Right cardiac atrium (tissue), 5 donors: ENCODE measurements around the gene PEAR1. TPM values are rescaled to one million over a fixed set of nuclear protein-coding genes. Genes with fewer than 3 reads are reported as not detected.

Experiments used
- ATAC-seq, 2 donors: fragments of 200-7000 bp; cut with Tn5 transposase; one replicate each; pipeline versions ENCODE4 v1.8.0 to v1.9.1; 2020; ENCODE audit warnings: moderate library complexity in 2 of 2, mild to moderate bottlenecking in 1 of 2
- DNase-seq, 3 donors: peaks; one replicate each; pipeline ENCODE4 v3.0.0-alpha.2; 2020
- H3K27ac ChIP-seq: one replicate; pipeline ENCODE4 v1.5.1; 2013; ENCODE audit warnings: mild to moderate bottlenecking, low read length, control low read depth, moderate library complexity
- H3K27me3 ChIP-seq: one replicate; pipeline ENCODE4 v1.6.1; 2013; ENCODE audit not compliant: control insufficient read depth, insufficient read depth
- H3K4me1 ChIP-seq: one replicate; pipeline ENCODE4 v1.6.1; 2013; ENCODE audit warnings: low read length; ENCODE audit not compliant: control insufficient read depth, insufficient read depth
- H3K4me3 ChIP-seq: one replicate; pipeline ENCODE4 v1.5.1; 2013; ENCODE audit warnings: low read length, control low read depth
- H3K9me3 ChIP-seq: one replicate; pipeline ENCODE4 v1.6.1; 2013; ENCODE audit warnings: low read length; ENCODE audit not compliant: control insufficient read depth
- WGBS: extraction: QIAGEN DNeasy Blood & Tissue Kit; methylation state at CpG from one replicate; pipeline ENCODE4 v1.1.7; 2013; 5-methylcytosine and 5-hydroxymethylcytosine counted together
- intact Hi-C, 4 donors: fragments of 100-400 bp; cut with DNase I; formaldehyde crosslinking; loops; one replicate each; pipeline versions ENCODE4 v1.11.0 to v1.14.0; 2022 to 2023
- long read RNA-seq, 4 donors: library from polyadenylated mRNA; unstranded; transcript quantifications; one replicate each; pipeline ENCODE4 v2.0.0, GENCODE V29; 2020 to 2021
- polyA plus RNA-seq: library from polyadenylated mRNA; stranded (reverse); fragments of 200-250 nt; gene quantifications from one replicate; pipeline ENCODE4 v1.2.3, GENCODE V29; 2013
- total RNA-seq, 4 donors: library from RNA; stranded (reverse); fragmentation: NEBNext Ultra II Directional; extraction: Animal tissue kit (Norgen Biotek cat#: 25700); gene quantifications; one replicate each; pipeline ENCODE4 v1.2.1, GENCODE V29; 2021
- donor health status: healthy with polysubstance abuse.
- donor health status: DM: no; HTN: yes; CAD: no.
- donor health status: DM: no; HTN: no; CAD: no.
- donor health status: DM: no; HTN: yes; CAD: no; lungs with severe emphysema.
- donor health status: DM: yes; HTN: yes; CAD: no.

The PEAR1 gene, protein sequence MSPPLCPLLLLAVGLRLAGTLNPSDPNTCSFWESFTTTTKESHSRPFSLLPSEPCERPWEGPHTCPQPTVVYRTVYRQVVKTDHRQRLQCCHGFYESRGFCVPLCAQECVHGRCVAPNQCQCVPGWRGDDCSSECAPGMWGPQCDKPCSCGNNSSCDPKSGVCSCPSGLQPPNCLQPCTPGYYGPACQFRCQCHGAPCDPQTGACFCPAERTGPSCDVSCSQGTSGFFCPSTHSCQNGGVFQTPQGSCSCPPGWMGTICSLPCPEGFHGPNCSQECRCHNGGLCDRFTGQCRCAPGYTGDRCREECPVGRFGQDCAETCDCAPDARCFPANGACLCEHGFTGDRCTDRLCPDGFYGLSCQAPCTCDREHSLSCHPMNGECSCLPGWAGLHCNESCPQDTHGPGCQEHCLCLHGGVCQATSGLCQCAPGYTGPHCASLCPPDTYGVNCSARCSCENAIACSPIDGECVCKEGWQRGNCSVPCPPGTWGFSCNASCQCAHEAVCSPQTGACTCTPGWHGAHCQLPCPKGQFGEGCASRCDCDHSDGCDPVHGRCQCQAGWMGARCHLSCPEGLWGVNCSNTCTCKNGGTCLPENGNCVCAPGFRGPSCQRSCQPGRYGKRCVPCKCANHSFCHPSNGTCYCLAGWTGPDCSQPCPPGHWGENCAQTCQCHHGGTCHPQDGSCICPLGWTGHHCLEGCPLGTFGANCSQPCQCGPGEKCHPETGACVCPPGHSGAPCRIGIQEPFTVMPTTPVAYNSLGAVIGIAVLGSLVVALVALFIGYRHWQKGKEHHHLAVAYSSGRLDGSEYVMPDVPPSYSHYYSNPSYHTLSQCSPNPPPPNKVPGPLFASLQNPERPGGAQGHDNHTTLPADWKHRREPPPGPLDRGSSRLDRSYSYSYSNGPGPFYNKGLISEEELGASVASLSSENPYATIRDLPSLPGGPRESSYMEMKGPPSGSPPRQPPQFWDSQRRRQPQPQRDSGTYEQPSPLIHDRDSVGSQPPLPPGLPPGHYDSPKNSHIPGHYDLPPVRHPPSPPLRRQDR
- 10 to 100 TPM in 1 of 4 donors, 1 to 10 TPM in 3; 6.6 to 10.3 (median 8.5) TPM for total RNA-seq
- polyA plus RNA-seq, result 6.9 TPM
- long read RNA-seq, donor 1, partial matches to known transcripts, result 7 of 10 reads
- long read RNA-seq, donor 1, other reads (novel, unspliced or antisense), result 2 of 10 reads
- long read RNA-seq, donor 2, full-length matches to known transcripts, result 1 of 5 reads
- long read RNA-seq, donor 2, partial matches to known transcripts, result 2 of 5 reads
- long read RNA-seq, donor 2, other reads (novel, unspliced or antisense), result 2 of 5 reads
- long read RNA-seq, donor 3, full-length matches to known transcripts, result 1 of 8 reads
- long read RNA-seq, donor 3, partial matches to known transcripts, result 5 of 8 reads
- long read RNA-seq, donor 3, other reads (novel, unspliced or antisense), result 2 of 8 reads
- long read RNA-seq, donor 4, full-length matches to known transcripts, result 1 of 5 reads
- long read RNA-seq, donor 4, partial matches to known transcripts, result 2 of 5 reads
- long read RNA-seq, donor 4, other reads (novel, unspliced or antisense), result 2 of 5 reads

DNA sequence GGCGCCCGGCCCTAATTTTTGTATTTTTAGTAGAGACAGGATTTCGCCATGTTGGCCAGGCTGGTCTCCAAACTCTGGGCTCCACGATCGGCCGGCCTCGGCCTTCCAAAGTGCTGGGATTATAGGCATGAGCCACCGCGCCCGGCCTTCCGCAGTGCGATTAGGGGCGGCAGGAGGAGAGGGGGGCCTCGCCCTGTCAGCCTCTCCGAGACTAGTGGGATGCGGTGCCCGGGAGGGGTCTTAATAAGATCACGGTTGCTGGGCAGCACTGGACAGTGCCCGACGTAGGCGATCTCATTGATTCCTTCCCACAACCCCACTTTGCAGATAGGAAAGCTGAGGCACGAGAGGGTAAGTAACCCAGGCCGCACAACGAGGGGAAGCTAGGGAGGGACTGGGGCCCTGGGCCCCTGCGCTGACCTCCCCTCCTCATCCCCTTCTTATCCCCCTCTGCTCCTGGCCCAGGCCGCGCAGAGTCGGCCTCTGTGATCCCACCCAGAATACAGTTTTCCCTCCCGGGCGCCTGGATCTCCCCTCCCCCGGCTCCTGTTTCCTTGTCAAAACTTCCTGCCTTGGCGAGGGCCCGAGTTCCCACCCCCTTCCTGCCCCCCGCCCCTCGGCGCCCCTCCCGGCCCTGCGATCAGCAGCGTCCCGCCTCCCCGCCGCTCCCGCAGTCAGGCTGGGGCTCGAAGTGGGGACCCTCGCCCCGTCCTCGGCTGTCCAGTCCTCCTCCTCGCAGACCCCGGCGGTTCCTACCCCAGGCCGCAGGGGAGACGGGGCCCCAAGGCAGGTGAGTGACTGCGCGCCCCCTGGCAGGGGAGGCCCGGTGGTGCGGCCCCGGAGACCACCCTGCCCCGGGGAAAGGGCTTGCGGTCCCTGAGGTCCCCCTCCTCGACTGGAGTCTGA, at the start of gene PEAR1:
Gene PEAR1, plus strand, starts transcription at position 671 of the 906 bp plus-strand sequence. CDS start 10,209 bp downstream, outside the sequence.
- H3K4me1 ChIP-seq, result no peaks in the 10 kb centered on the region
- peak within 1 kb of the TSS; percentile 47 for H3K4me3 ChIP-seq
- peak; percentile 42 to 65 for ATAC-seq
- H3K9me3 ChIP-seq, result no peaks in the 10 kb centered on the region
- DNase-seq, result peak; percentile 81 to 91 (median 90)
- no peaks in the 10 kb centered on the region for H3K27me3 ChIP-seq
- WGBS, result 7% methylated on average over 59 of the region's 60 CpGs
- intact Hi-C loops, result loop anchor here in 2 of 4 donors (2.0 to 5.0 kb wide), 2 partner anchors 26 to 34 kb away; no protein-coding TSS in a partner anchor
- peak within 1 kb of the TSS; percentile 89 for H3K27ac ChIP-seq

DNA sequence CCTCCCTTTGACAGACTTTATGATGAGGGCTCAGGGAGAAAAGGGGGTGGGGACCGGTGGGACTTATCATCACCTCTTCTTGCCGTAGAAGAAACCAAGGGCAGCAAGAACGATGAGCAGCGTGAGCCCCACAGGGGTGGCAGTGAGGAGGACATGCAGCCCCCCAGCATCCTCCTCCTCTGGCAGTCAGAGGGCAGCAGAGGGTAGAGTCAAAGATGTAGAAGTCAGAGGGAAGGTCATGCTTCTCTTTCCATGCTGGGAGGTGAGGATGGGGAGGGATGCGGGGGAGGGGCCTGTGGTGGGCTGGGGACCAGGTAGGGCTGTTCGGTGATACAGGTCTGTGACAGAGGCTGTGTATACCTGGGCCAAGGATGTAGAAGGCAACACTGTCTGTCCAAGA, 49.4 kb upstream of the PEAR1 start:
- H3K4me3 ChIP-seq, result no peak overlapping the region
- intact Hi-C loops, result no loop called here

DNA sequence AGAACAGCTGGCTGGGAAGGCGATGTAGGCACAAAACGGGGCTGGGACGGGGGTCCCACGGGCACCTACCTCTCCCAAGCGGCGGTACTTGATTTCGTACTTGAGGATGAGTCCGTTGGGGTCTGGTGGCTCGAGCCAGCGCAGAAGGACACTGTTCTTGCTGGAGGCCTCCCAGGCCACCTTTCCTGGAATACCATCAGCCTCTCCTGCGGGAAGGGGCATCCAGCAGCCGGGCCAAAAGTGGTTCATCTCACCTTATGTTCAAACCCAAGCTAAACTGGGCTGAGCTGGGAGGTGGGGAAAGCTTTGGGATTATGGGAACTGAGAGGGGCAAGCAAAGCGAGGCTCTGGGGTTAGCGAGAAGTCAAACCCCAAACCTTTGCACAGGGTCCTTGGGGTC, 48.9 kb upstream of the PEAR1 start:
- H3K4me1 ChIP-seq, result no peaks in the 10 kb centered on the region
- H3K4me3 ChIP-seq, result no peak overlapping the region
- DNase-seq (no peak), ATAC-seq (no peak)
- H3K9me3 ChIP-seq, result no peaks in the 10 kb centered on the region
- H3K27me3 ChIP-seq, result no peaks in the 10 kb centered on the region
- no peak overlapping the region for H3K27ac ChIP-seq
- intact Hi-C loops, result no loop called here
- 28% methylated on average over 14 of the region's 14 CpGs for WGBS

More for the DNA sequence above, 49.4 kb upstream of the PEAR1 start:
- H3K4me1 ChIP-seq, result no peaks in the 10 kb centered on the region
- no peaks in the 10 kb centered on the region for H3K27me3 ChIP-seq
- WGBS, result 40% methylated on average over 6 of the region's 6 CpGs
- H3K27ac ChIP-seq, result no peak overlapping the region
- no peaks in the 10 kb centered on the region for H3K9me3 ChIP-seq
- DNase-seq, result no peak
- ATAC-seq, result no peak

DNA sequence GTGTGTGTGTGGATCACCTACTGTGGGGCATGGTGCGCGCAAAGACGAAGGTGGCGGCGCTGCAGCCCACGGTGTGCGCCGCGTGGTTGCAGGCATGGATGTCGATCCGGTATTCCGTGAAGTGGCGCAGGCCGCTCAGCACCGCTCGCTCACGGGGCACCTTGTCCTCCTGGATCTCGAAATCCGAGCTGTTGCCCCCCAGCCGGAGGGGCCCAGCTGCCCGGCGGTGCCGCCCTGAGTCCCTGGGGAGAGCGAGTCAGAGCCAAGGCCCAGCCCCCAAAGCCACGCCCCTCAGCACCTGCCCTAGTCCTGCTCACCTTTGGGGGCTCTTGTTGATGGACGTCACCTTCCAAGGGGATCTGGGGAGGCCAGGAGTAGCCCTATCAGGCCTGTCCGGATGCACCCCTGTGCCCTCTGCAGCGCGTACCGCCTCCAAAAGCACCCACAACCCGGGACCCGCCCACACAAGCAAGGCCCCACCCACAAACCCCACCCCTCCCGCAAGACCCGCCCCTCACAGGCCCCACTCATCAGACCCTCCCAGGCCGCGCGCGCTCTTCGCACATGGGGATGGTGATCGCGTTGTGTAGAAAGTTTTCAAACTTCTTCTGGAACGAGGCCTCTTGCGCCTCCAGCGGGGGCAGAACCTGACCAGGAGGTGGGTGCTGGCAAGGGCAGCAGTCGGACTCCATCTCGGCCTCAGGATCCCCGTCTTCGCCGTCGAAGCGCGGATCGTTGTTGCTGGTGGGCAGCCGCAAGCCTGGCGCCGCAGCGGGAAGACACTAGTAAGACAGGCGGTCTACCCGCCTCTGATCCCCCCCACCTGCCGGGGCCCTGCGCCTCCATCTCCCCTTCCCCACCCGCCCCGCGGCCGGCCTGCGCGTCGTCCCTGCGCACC, 48.2 kb upstream of the PEAR1 start:
- Histone ChIP-seq H3K9me3 (no peaks in the 10 kb centered on the region), H3K4me1 (no peaks in the 10 kb centered on the region), H3K27me3 (no peaks in the 10 kb centered on the region), H3K27ac (no peak overlapping the region), H3K4me3 (no peak overlapping the region)
- ATAC-seq, result peak in 1 of 2 donors; percentile 14
- 9% methylated on average over 69 of the region's 69 CpGs for WGBS
- intact Hi-C loops, result no loop called here
- peak in 2 of 3 donors; percentile 55 to 61 for DNase-seq

DNA sequence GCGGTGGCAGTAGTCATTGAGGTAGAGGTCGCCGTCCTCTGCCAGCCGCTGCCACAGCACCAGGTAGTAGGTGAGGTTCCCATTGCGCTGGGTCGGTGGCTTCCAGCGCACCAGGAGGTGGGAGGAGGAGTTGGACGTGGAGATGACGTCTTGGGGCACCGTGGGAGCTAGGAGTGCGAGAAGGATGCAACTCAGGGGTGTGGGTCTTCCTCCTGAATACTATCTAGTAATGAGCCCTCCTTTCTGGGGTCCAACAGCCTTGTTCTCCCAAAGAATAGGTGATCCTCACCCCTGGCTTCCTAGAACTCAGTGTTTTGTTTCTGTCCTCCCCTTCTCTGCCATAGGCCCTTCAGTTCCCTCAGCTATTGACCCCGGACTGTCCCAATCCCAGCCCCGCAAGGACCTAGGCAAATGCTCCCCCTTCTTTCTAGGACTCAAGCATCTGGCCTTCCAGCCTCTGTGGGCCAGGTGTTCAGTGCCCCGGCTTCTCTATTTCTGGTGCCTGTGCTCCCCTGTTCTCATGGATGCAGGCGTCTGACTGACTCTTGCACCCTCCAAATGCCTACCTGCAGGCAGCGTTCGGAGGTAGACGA, 47.5 kb upstream of the PEAR1 start:
- DNase-seq, result no peak
- H3K27ac ChIP-seq, result no peak overlapping the region
- H3K9me3 ChIP-seq, result no peaks in the 10 kb centered on the region
- 48% methylated on average over 18 of the region's 18 CpGs for WGBS
- no peak for ATAC-seq
- intact Hi-C loops, result no loop called here
- H3K27me3 ChIP-seq, result no peaks in the 10 kb centered on the region
- no peak overlapping the region for H3K4me3 ChIP-seq
- no peaks in the 10 kb centered on the region for H3K4me1 ChIP-seq

DNA sequence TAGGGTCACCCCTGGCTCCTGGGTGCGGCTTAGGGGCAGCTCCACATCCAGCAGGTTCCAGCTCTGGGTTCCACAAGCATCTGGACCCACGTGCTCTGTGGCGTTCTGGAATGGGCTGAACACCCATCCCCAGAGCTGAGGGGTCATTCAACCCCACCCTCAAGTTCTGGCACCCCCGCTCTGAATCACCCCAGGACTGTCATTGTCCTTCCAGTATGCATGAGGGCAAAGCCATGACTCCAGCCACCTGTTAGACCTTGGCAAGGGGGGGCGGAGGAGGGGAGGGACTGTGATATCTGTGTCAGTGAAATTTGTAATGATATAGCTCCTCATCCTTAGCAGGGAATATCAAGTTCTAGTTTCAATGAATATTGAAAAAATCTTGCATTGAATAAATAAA, 46.9 kb upstream of the PEAR1 start:
- ATAC-seq (no peak), DNase-seq (no peak)
- no peaks in the 10 kb centered on the region for H3K9me3 ChIP-seq
- no peaks in the 10 kb centered on the region for H3K27me3 ChIP-seq
- no peak overlapping the region for H3K27ac ChIP-seq
- intact Hi-C loops, result no loop called here
- no peak overlapping the region for H3K4me3 ChIP-seq
- H3K4me1 ChIP-seq, result no peaks in the 10 kb centered on the region
- WGBS, result 88% methylated on average over 5 of the region's 5 CpGs

DNA sequence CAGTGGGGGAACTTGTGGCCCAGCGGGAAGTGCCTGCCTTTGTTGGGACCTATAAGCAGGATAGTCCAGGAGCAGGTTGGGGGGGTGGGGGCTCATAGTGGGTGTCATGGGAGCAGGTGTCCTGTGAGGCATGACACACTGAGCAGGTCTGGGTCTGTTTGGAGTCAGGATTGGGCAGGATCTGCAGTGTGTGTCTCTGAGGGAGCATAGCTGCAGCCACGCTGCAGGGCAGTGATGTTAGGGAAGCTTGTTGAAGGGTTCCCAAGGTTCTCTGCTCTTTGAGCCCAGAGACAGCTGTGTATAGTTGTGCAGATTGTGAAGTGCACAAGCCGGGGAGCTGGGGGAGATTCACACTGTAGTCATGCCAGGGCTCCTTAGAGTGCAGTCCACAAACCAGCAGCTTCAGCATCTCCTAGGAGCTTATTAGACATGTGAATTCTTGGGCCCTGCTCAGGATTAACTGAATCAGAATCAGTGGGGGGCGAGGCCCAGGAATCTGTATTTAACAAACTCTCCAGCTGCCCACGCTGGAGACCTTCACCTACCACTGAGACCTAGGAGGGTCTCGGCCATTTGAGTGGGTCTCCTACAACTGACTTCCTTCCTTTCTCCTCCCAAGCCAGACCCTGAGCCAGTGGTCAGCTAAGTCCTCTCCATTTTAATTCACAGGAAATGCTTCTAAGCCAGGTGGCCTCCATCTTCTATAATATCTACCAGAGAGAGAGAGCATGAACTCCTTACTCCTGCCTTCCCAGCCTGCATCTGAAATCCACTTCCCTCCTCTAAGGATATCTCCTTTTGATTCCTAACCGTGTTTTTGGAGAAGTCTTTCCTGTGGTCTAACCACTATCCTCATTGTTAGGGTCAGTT, 45.7 kb upstream of the PEAR1 start:
- no peak for ATAC-seq
- no peak overlapping the region for H3K27ac ChIP-seq
- H3K4me3 ChIP-seq, result no peak overlapping the region
- WGBS, result 74% methylated on average over 7 of the region's 7 CpGs
- H3K27me3 ChIP-seq, result no peaks in the 10 kb centered on the region
- no peaks in the 10 kb centered on the region for H3K4me1 ChIP-seq
- DNase-seq, result no peak
- intact Hi-C loops, result no loop called here
- H3K9me3 ChIP-seq, result no peaks in the 10 kb centered on the region

DNA sequence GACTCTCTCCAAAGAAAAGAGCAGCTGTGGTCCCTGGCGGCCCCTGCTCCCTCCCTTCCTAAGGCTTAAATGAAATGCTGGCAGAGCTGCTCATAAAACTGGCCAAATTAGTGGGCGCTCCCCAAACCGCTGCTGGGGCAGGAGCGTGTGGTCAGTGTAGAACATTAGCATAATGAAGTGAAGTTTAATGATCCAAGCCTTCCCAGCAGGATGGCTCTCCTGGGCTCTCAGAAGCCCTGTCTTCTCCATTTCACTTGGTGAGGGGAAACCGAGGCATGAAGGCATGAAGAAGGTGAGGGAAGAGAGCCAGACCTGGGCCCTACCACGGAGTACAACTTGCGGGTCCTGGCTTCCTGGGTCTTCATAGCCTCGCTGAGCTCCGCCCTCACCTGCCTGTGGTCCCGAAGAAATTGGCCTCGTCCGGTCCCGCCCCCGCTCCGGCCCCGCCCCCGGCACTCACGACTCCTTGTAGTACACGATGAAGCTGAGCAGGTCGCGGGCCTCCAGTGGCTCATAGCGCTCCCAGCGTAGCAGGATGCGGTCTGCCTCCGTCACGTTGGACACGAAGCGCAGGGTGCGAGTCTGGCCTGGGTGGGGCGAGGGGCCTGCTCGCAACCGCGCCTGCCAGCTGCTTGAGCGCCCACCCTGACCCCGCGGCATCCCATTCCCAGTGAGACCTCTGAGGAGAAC, 44.9 kb upstream of the PEAR1 start:
- DNase-seq, result peak in 2 of 3 donors; percentile 56 to 71
- Histone ChIP-seq H3K27ac (no peak overlapping the region), H3K27me3 (no peaks in the 10 kb centered on the region), H3K4me1 (no peaks in the 10 kb centered on the region), H3K4me3 (no peak overlapping the region), H3K9me3 (no peaks in the 10 kb centered on the region)
- 12% methylated on average over 36 of the region's 36 CpGs for WGBS
- no peak for ATAC-seq
- intact Hi-C loops, result no loop called here
